HEK293 (cell line): ENCODE measurements around the gene DKK3.

Source experiments
- ZNF10 ChIP-seq: fragments of 450-650 bp; formaldehyde crosslinking; IDR thresholded peaks from 2 replicates; pipeline ENCODE4 v1.5.1; 2017; ENCODE audit warnings: missing biosample characterization, missing genetic modification characterization
- ZNF23 ChIP-seq: fragments of 450-650 bp; formaldehyde crosslinking; IDR thresholded peaks from 2 replicates; pipeline ENCODE4 v1.5.1; 2016; ENCODE audit warnings: missing biosample characterization, missing genetic modification characterization, borderline replicate concordance
- ZNF335 ChIP-seq: fragments of 450-650 bp; formaldehyde crosslinking; conservative IDR thresholded peaks from 2 replicates; pipeline ENCODE4 v1.5.1; 2016; ENCODE audit warnings: missing biosample characterization, missing genetic modification characterization
- ZNF423 ChIP-seq: fragments of 450-650 bp; formaldehyde crosslinking; IDR thresholded peaks from 2 replicates; pipeline ENCODE4 v1.5.1; 2016; ENCODE audit warnings: missing biosample characterization, missing genetic modification characterization
- ZNF629 ChIP-seq: fragments of 450-650 bp; formaldehyde crosslinking; IDR thresholded peaks from 2 replicates; pipeline ENCODE4 v1.5.1; 2017; ENCODE audit warnings: missing biosample characterization, missing genetic modification characterization
- ZNF792 ChIP-seq: fragments of 450-650 bp; formaldehyde crosslinking; IDR thresholded peaks from 2 replicates; pipeline ENCODE4 v1.5.1; 2016; ENCODE audit warnings: missing biosample characterization, missing genetic modification characterization
- TF ChIP-seq, protein P1 (sequence below): fragments of 450-650 bp; formaldehyde crosslinking; IDR thresholded peaks from 2 replicates; pipeline ENCODE4 v1.5.1; 2016; ENCODE audit warnings: missing biosample characterization, missing genetic modification characterization
- TF ChIP-seq, protein P2 (sequence below): IDR thresholded peaks from 2 replicates; pipeline ENCODE4 v1.6.1; 2011; ENCODE audit warnings: mild to moderate bottlenecking, low read depth, low read length, borderline replicate concordance
- TF ChIP-seq, protein P3 (sequence below): fragments of 450-650 bp; formaldehyde crosslinking; IDR thresholded peaks from 2 replicates; pipeline ENCODE4 v1.5.1; 2016; ENCODE audit warnings: missing biosample characterization, missing genetic modification characterization
- TF ChIP-seq, protein P4 (sequence below): fragments of 450-650 bp; formaldehyde crosslinking; IDR thresholded peaks from 2 replicates; pipeline ENCODE4 v1.5.1; 2016; ENCODE audit warnings: missing biosample characterization, missing genetic modification characterization

DNA sequence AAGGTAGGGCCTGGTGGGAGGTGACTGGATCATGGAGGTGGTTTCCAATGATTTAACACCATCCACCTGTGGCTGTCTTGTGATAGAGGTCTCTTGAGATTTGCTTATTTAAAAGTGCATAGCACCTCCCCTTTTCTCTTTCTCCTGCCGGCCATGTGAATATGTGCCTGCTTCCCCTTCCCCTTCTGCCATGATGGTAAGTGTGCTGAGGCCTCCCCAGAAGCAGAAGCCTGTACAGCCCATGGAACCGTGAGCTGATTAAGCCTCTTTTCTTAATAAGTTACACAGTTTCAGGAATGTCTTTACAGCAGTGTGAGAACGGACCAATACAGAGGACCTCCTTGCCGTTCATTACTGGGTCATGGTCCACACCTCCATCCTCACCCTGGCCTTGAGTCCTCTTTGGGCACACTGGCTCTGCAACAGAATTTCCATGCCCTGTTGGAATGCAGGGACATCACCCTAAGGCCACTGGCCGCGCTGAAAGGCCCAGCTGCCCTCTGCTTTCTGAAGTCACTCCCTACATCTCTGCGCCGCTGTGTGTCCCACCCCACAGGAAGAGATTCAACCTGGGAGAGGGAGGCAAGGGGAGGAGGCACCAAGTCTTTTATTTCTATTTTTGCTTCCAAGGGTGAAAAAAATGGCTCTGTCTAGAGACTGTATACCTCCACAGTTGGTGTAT lies 49.0 kb upstream of the DKK3 start:
- TF ChIP-seq, protein P1, sequence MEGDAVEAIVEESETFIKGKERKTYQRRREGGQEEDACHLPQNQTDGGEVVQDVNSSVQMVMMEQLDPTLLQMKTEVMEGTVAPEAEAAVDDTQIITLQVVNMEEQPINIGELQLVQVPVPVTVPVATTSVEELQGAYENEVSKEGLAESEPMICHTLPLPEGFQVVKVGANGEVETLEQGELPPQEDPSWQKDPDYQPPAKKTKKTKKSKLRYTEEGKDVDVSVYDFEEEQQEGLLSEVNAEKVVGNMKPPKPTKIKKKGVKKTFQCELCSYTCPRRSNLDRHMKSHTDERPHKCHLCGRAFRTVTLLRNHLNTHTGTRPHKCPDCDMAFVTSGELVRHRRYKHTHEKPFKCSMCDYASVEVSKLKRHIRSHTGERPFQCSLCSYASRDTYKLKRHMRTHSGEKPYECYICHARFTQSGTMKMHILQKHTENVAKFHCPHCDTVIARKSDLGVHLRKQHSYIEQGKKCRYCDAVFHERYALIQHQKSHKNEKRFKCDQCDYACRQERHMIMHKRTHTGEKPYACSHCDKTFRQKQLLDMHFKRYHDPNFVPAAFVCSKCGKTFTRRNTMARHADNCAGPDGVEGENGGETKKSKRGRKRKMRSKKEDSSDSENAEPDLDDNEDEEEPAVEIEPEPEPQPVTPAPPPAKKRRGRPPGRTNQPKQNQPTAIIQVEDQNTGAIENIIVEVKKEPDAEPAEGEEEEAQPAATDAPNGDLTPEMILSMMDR (tag by site-specific recombination), result no peak
- TF ChIP-seq ZNF10 (tag by site-specific recombination) (no peak), ZNF792 (tag by site-specific recombination) (no peak), ZNF335 (tag by site-specific recombination) (no peak), ZNF23 (tag by site-specific recombination) (no peak), ZNF629 (tag by site-specific recombination) (no peak), ZNF423 (tag by site-specific recombination) (no peak)
- TF ChIP-seq, protein P2, sequence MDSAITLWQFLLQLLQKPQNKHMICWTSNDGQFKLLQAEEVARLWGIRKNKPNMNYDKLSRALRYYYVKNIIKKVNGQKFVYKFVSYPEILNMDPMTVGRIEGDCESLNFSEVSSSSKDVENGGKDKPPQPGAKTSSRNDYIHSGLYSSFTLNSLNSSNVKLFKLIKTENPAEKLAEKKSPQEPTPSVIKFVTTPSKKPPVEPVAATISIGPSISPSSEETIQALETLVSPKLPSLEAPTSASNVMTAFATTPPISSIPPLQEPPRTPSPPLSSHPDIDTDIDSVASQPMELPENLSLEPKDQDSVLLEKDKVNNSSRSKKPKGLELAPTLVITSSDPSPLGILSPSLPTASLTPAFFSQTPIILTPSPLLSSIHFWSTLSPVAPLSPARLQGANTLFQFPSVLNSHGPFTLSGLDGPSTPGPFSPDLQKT, result no peak
- TF ChIP-seq, protein P3, sequence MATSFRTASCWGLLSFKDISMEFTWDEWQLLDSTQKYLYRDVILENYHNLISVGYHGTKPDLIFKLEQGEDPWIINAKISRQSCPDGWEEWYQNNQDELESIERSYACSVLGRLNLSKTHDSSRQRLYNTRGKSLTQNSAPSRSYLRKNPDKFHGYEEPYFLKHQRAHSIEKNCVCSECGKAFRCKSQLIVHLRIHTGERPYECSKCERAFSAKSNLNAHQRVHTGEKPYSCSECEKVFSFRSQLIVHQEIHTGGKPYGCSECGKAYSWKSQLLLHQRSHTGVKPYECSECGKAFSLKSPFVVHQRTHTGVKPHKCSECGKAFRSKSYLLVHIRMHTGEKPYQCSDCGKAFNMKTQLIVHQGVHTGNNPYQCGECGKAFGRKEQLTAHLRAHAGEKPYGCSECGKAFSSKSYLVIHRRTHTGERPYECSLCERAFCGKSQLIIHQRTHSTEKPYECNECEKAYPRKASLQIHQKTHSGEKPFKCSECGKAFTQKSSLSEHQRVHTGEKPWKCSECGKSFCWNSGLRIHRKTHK (tag by site-specific recombination), result no peak
- TF ChIP-seq, protein P4, sequence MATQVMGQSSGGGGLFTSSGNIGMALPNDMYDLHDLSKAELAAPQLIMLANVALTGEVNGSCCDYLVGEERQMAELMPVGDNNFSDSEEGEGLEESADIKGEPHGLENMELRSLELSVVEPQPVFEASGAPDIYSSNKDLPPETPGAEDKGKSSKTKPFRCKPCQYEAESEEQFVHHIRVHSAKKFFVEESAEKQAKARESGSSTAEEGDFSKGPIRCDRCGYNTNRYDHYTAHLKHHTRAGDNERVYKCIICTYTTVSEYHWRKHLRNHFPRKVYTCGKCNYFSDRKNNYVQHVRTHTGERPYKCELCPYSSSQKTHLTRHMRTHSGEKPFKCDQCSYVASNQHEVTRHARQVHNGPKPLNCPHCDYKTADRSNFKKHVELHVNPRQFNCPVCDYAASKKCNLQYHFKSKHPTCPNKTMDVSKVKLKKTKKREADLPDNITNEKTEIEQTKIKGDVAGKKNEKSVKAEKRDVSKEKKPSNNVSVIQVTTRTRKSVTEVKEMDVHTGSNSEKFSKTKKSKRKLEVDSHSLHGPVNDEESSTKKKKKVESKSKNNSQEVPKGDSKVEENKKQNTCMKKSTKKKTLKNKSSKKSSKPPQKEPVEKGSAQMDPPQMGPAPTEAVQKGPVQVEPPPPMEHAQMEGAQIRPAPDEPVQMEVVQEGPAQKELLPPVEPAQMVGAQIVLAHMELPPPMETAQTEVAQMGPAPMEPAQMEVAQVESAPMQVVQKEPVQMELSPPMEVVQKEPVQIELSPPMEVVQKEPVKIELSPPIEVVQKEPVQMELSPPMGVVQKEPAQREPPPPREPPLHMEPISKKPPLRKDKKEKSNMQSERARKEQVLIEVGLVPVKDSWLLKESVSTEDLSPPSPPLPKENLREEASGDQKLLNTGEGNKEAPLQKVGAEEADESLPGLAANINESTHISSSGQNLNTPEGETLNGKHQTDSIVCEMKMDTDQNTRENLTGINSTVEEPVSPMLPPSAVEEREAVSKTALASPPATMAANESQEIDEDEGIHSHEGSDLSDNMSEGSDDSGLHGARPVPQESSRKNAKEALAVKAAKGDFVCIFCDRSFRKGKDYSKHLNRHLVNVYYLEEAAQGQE (tag by site-specific recombination), result no peak
